GM12891 (cell line): ENCODE results near the gene CDH23.
A peak's percentile ranks its signal among the peaks of the same experiment; 100 is the strongest.

Experiments
- DNase-seq: peaks from one replicate; pipeline ENCODE4 v3.0.0; 2011; ENCODE audit warnings: low spot score; ENCODE audit not compliant: insufficient read length
- FAIRE-seq: peaks from 2 replicates; lab custom pipeline; 2011; peaks lifted over from hg19 to GRCh38; lab: Jason Lieb, UNC
- PAX5 ChIP-seq: IDR thresholded peaks from 2 replicates; pipeline ENCODE4 v1.6.1; 2011; ENCODE audit warnings: low read length, moderate library complexity, mild to moderate bottlenecking; ENCODE audit not compliant: insufficient read depth, severe bottlenecking
- POLR2A ChIP-seq: IDR thresholded peaks from 2 replicates; pipeline ENCODE4 v1.6.1; 2011; ENCODE audit warnings: low read depth, low read length, control low read depth
- POLR2AphosphoS5 ChIP-seq: IDR thresholded peaks from 2 replicates; pipeline ENCODE4 v1.6.1; 2011; ENCODE audit warnings: low read depth, low read length, control low read depth
- POU2F2 ChIP-seq: IDR thresholded peaks from 2 replicates; pipeline ENCODE4 v1.6.1; 2011; ENCODE audit warnings: low read depth, mild to moderate bottlenecking, control low read depth, low read length, moderate library complexity
- SPI1 ChIP-seq: IDR thresholded peaks from 2 replicates; pipeline ENCODE4 v1.6.1; 2011; ENCODE audit warnings: low read depth, low read length, control low read depth
- TAF1 ChIP-seq: IDR thresholded peaks from 2 replicates; pipeline ENCODE4 v1.6.1; 2011; ENCODE audit warnings: low read depth, low read length, control low read depth

The CDH23 gene

GRCh38 chr10:71368176-71368575 is 28.5 kb upstream of the CDH23 start:
- no peak for DNase-seq

GRCh38 chr10:71368643-71369042 is 28.1 kb upstream of the CDH23 start:
- FAIRE-seq (no peak), DNase-seq (no peak)
- TF ChIP-seq SPI1 (no peak), PAX5 (no peak), POU2F2 (no peak), POLR2A (no peak), TAF1 (no peak), POLR2AphosphoS5 (no peak)

More at GRCh38 chr10:71368176-71368575, 28.5 kb upstream of the CDH23 start:
- no peak for TF ChIP-seq POLR2AphosphoS5
- no peak for TF ChIP-seq POU2F2
- TF ChIP-seq SPI1: no peak
- TF ChIP-seq PAX5: no peak
- no peak for TF ChIP-seq TAF1
- no peak for TF ChIP-seq POLR2A
- FAIRE-seq: no peak

GRCh38 chr10:71369602-71370001 is 27.1 kb upstream of the CDH23 start:
- FAIRE-seq: no peak
- TF ChIP-seq PAX5: no peak
- TF ChIP-seq POLR2A: no peak
- no peak for TF ChIP-seq SPI1
- no peak for TF ChIP-seq POLR2AphosphoS5
- TF ChIP-seq TAF1: no peak
- no peak for TF ChIP-seq POU2F2

GRCh38 chr10:71370031-71370430 is 26.7 kb upstream of the CDH23 start:
- no peak for TF ChIP-seq POU2F2
- DNase-seq (no peak), FAIRE-seq (no peak)

More at GRCh38 chr10:71369602-71370001, 27.1 kb upstream of the CDH23 start:
- no peak for DNase-seq

- DNase-seq (peak; percentile 27), FAIRE-seq (peak; percentile 84)
- TF ChIP-seq TAF1 (no peak), POLR2A (no peak), SPI1 (peak; percentile 84), PAX5 (no peak)
These were observed 25.0 kb upstream of the CDH23 start for GRCh38 chr10:71371750-71372166.

- FAIRE-seq (peak; percentile 94), DNase-seq (no peak)
- TF ChIP-seq SPI1: peak; percentile 100
- TF ChIP-seq POLR2AphosphoS5: no peak
These were observed 23.7 kb upstream of the CDH23 start for GRCh38 chr10:71372882-71373495.

- FAIRE-seq (no peak), DNase-seq (no peak)
- TF ChIP-seq TAF1 (no peak), POLR2AphosphoS5 (no peak), POU2F2 (no peak), SPI1 (no peak), PAX5 (no peak), POLR2A (no peak)
These were observed 22.1 kb upstream of the CDH23 start for GRCh38 chr10:71374481-71375233.

- no peak for FAIRE-seq
- TF ChIP-seq TAF1 (no peak), SPI1 (no peak), PAX5 (no peak), POLR2A (no peak), POLR2AphosphoS5 (no peak), POU2F2 (no peak)
- no peak for DNase-seq
These were observed 20.8 kb upstream of the CDH23 start for GRCh38 chr10:71375952-71376351.

- no peak for TF ChIP-seq POU2F2
- no peak for TF ChIP-seq POLR2AphosphoS5
- peak; percentile 91 for TF ChIP-seq SPI1
- TF ChIP-seq PAX5: no peak
- TF ChIP-seq TAF1: no peak
- no peak for TF ChIP-seq POLR2A
- no peak for DNase-seq
- FAIRE-seq: no peak
These were observed 18.2 kb upstream of the CDH23 start for GRCh38 chr10:71378336-71379117.
